HFF-Myc (cell line): ENCODE data around the gene OR6X1.

ENCODE experiments used
- DNase-seq: peaks from one replicate; pipeline ENCODE4 v3.0.0-alpha.2; 2011; ENCODE audit warnings: low read depth; ENCODE audit errors: extremely low read depth
- H3K4me3 ChIP-seq: replicated peaks from 2 replicates; pipeline ENCODE4 v1.5.1; 2011; ENCODE audit warnings: low read depth, mild to moderate bottlenecking, control low read depth, low read length
- TF ChIP-seq, protein P1 (sequence below): IDR thresholded peaks from 2 replicates; pipeline ENCODE4 v1.5.1; 2012; ENCODE audit warnings: mild to moderate bottlenecking, low read depth, low read length, control low read depth; ENCODE audit errors: missing control alignments

OR6X1 gene

DNA sequence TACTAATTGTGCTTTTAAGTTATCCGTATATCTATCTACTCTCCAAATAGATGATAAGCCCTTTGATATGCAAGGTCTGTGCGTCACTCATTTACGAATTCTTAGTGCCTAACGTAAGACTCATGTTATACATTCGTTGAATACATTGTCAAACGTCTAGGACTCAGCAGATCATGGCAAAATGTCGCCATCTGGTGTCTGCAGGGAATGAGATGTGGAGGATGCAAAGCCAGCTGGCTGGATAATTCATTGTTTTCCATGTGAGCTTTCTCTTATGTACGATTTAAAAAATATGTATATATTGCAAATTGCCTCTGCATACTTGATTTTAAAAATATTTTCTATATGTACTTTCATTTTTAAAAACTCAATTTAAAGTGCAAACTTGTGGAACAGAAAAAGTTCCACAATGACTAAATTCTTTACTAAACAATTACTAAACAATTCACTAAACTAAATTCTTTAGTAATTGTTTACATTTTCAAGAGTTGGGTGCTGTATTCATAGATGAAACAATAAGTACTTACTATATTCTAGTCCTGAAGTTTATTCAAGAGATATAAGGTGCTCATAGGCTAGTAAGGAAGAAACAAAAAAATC, 46.6 kb downstream of the OR6X1 start:
- H3K4me3 ChIP-seq = no peak overlapping the region
- DNase-seq = peak; percentile 51
- TF ChIP-seq, protein P1, sequence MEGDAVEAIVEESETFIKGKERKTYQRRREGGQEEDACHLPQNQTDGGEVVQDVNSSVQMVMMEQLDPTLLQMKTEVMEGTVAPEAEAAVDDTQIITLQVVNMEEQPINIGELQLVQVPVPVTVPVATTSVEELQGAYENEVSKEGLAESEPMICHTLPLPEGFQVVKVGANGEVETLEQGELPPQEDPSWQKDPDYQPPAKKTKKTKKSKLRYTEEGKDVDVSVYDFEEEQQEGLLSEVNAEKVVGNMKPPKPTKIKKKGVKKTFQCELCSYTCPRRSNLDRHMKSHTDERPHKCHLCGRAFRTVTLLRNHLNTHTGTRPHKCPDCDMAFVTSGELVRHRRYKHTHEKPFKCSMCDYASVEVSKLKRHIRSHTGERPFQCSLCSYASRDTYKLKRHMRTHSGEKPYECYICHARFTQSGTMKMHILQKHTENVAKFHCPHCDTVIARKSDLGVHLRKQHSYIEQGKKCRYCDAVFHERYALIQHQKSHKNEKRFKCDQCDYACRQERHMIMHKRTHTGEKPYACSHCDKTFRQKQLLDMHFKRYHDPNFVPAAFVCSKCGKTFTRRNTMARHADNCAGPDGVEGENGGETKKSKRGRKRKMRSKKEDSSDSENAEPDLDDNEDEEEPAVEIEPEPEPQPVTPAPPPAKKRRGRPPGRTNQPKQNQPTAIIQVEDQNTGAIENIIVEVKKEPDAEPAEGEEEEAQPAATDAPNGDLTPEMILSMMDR = peak; percentile 75

DNA sequence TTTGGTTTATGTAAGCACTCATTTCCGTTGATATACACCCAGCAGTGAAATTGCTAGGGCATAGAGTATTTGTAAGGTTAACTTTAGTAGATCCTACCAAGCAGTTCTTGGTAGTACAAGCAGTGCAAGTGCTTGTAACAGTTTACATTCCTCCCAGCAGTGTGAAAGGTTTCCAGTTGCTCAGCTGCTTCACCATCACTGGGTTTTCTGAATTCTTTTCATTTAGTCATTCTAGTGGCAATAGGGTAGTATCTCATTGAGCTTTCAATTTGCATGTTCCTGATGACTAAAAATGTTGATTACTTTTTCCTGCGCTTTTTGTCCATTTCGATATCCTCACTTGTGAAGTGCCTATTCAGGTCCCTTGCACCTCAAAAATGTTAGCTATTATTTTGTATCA, 47.1 kb downstream of the OR6X1 start:
- TF ChIP-seq, protein P1 = no peak
- DNase-seq = no peak
- H3K4me3 ChIP-seq = no peak overlapping the region

DNA sequence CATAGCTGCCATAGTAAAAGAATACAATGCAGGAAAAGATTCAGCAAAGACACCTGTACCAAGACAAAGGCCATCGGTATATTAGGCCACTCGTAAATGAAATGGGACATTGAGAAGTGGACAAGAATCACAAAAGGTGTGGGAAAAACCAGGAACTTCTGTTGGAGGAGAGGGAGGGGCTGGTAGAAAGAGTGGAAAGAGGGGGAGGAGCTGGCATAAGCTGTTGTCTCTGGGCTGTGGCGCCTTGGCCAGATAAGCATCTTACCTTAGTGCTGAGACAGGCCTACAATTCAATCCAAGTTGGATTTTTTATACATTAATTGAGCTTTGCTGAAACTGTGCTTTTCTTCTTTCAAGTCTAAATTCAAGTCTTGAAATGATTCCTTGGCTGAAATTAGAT, 50.0 kb downstream of the OR6X1 start:
- TF ChIP-seq, protein P1 = no peak
- H3K4me3 ChIP-seq = no peak overlapping the region
- no peak for DNase-seq
